HG03064 (cell line): ENCODE data around the gene LYPD6B.
A peak's percentile ranks its signal among the peaks of the same experiment; 100 is the strongest.

Experiments used
- ATAC-seq: cut with Tn5 transposase; IDR thresholded peaks from one replicate; pipeline ENCODE4 v1.9.1; 2021; ENCODE audit warnings: low read depth; ENCODE audit not compliant: unreplicated experiment

LYPD6B gene

GRCh38 chr2:149009576-149010461 is 28.7 kb upstream of the LYPD6B start:
- ATAC-seq: no peak

- no peak for ATAC-seq
These were observed 26.0 kb upstream of the LYPD6B start for GRCh38 chr2:149012545-149012944.

GRCh38 chr2:149015501-149015900 is 23.0 kb upstream of the LYPD6B start:
- ATAC-seq: no peak

GRCh38 chr2:149015926-149016563 is 22.5 kb upstream of the LYPD6B start:
- no peak for ATAC-seq

DNA sequence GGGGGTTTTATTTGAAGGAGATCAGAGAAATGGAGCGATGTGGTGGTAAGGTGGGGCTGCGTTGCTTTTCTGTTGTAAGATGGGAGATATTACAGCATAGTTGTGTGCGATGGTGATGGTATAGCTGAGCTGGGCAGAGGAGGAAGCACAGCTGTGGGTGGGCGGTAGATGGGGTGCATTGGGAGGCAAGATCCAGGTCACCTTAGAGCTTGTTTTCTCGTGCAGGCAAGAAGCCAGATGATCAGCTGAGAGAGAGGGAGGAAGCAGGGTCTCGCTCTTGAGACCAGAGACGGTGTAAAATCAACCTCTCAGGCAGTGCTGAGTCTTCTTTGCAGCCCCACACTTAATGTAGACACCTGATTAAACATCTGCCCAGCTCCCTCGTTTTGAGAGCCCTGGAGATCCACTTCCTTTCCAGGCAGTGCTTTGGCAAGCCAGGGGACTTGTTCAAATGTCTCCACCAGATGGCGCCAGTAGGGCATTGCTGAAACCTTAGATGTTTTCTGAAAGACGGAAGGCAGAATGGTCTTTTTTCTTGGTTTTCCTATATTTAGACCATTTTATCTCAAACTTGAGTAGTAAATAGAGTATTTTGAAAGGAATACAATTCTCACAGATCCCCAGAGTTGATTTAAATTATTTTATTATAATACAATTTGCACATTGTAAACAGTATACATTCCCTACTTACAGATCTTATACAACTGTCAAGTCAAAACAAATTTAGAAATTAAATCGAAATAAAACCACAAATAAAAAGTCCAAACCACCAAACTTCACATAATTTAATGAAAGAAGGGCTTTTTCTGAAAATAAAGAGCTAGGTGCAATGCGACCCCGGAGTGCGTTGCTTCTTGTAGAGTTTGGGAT is 21.1 kb upstream of the LYPD6B start:
- no peak for ATAC-seq

GRCh38 chr2:149018981-149019380 is 19.5 kb upstream of the LYPD6B start:
- no peak for ATAC-seq

- no peak for ATAC-seq
These were observed 18.7 kb upstream of the LYPD6B start for GRCh38 chr2:149019768-149020167.

DNA sequence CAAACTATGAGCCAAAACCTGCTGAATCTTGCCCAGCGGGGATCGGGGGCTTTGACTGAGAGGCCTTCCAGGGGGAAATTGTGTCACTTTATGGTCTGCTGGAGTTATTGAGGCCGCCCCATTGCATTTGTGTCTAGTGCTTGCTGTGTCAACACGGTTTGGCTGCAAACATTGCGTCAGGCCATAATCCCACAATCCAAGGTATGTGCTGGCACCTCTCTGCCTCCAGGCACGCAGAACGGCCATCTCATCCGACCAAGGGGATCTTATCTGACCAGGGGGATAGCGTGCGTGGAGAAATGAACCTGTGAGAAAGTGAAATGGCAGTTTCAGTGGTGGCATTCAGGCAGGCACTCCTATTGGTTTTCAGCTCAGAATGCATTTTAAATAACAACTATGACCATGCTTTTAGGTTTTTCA is 18.1 kb upstream of the LYPD6B start:
- ATAC-seq: peak; percentile 32

GRCh38 chr2:149021271-149021719 is 17.2 kb upstream of the LYPD6B start:
- ATAC-seq: peak; percentile 74

GRCh38 chr2:149021761-149022160 is 16.7 kb upstream of the LYPD6B start:
- peak; percentile 74 for ATAC-seq

GRCh38 chr2:149023091-149023490 is 15.4 kb upstream of the LYPD6B start:
- ATAC-seq: no peak

DNA sequence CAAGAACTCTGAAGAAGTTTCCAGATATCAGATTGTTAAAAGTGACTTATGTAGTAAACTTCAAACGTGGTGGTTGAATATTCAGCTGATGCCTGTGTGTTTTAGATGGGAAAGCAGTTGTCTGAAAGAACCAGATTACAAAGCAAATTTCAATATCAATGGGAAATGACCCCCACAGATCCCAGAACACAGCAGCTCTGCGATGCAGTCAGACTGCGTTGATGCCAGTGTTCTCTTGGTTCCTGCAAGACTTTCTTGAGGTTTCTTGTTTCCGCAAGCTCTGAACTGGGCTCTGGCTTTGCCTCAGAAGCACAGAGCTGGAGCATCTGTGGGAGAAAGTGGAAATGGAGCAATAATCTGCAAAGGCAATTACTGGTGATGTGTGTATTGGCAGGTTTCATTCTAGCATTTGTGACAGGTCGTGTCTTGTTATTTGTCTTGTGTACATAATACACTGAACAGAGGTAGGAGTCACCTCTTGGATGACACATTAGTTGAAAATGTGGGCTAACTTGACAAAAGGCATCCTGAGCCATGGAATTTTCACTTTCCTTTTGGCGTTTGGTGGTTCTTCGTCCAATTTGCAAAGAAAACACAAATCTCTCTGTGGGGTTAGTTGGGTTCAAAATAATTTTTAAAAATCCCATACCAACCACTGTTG is 10.8 kb upstream of the LYPD6B start:
- ATAC-seq: no peak

GRCh38 chr2:149028377-149028776 is 10.1 kb upstream of the LYPD6B start:
- no peak for ATAC-seq

DNA sequence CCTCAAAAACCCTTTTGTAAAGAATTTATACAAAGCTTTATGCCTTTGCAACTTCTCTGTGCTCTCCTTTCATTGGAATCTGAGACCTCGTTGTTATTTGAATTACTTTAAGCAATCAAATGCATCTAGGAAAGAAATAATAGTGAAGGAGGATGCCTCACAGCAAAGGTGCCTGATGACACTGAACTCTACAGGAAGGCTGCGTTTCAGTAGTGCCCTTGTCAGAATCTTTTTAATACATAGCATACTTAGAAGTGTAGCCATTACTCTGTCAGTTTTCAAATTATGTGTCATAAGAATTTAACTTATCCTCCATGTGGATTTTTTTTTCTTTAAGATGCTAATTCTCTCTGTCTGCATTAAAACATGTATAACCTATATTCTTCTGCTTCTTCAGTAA is 9.6 kb upstream of the LYPD6B start:
- no peak for ATAC-seq

DNA sequence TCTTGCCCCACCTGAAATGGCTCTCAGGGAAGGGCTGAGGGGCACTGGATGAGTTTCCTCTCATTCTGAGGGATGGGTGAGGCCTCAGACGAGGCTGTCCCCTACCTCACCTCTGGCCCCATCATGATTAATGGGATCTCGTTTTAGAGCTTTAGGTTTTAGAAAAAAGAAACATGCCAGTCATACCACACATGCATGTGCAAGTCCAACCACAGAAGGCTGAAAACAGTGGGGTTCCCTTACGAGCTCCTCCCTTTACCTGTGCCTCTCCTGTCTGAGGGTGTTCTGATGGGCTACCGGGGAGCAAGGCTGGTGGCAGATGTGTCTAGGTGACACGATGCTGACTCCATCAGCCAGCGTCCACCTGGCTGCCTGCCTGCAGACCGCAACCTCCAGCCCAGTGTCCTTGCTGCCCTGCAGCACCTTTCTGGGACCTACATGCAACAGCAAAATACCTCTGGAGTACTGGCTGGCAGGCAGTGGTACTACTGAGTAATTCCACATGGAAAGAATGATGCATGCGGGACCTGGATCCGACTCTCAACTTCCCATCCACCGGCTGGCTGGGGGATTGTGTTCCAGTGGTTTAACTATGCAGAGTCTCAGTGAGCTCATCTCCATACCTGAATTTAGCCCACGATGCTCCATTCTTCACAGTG is 9.1 kb upstream of the LYPD6B start:
- ATAC-seq: no peak

- ATAC-seq: no peak
These were observed 7.1 kb upstream of the LYPD6B start for GRCh38 chr2:149031396-149031795.

GRCh38 chr2:149033716-149034115 is 4.8 kb upstream of the LYPD6B start:
- ATAC-seq: no peak

GRCh38 chr2:149034406-149034805 is 4.1 kb upstream of the LYPD6B start:
- no peak for ATAC-seq

- ATAC-seq: no peak
These were observed 1.8 kb upstream of the LYPD6B start for GRCh38 chr2:149036507-149037293.
